HepG2 (cell line): ENCODE data around the gene SCN8A. TPM values are rescaled to one million over a fixed set of nuclear protein-coding genes. Genes with fewer than 3 reads are reported as not detected.

Source experiments
- ATAC-seq: fragments of 200-7000 bp; cut with Tn5 transposase; 3 replicates; pipeline ENCODE4 v1.9.1; 2020; ENCODE audit warnings: mild to moderate bottlenecking, moderate library complexity
- BruUV-seq: library from RNA; stranded (reverse); fragments of 400-500 nt; replicated peaks from 2 replicates; lab custom pipeline; 2021; lab: Mats Ljungman, UMichigan
- CTCF ChIA-PET: fragments of 300-600 bp; formaldehyde crosslinking; extraction: SDS; loops from one replicate; lab custom pipeline; 2021; ENCODE audit warnings: low total read pairs, inconsistent platforms, low intra/inter-chr PET ratio; lab: Yijun Ruan, JAX
- POLR2A ChIA-PET: fragments of 350-600 bp; sonication (Branson Sonifier 250); formaldehyde crosslinking; loops from one replicate; lab custom pipeline; 2020; ENCODE audit warnings: antibody characterized with exemption, inconsistent platforms; lab: Yijun Ruan, JAX
- DNase-seq: peaks from one replicate; pipeline ENCODE4 v3.0.0-alpha.2; 2015; ENCODE audit warnings: low spot score
- FAIRE-seq: peaks from 3 replicates; lab custom pipeline; 2011; peaks lifted over from hg19 to GRCh38; lab: Jason Lieb, UNC
- H2AFZ ChIP-seq: one replicate; pipeline ENCODE4 v1.6.1; 2011; ENCODE audit warnings: low read length, inconsistent platforms
- H3K27ac ChIP-seq: fragments of 300-600 bp; 3 replicates; pipeline ENCODE4 v1.8.0; 2011; ENCODE audit warnings: mixed run types, mild to moderate bottlenecking, mixed read lengths, low read length, inconsistent platforms; ENCODE audit not compliant: insufficient read depth; ENCODE audit errors: extremely low read length
- H3K27me3 ChIP-seq, 2 experiments: fragments of 200-600 bp in 1 of 2; 2 replicates in 1 of 2; 3 replicates in 1 of 2; pipeline versions ENCODE4 v1.6.0 to v1.8.0; 2011; ENCODE audit warnings: low read length in 2 of 2, mild to moderate bottlenecking in 2 of 2, moderate library complexity in 2 of 2, inconsistent platforms in 1 of 2; ENCODE audit not compliant: insufficient read depth in 2 of 2, control insufficient read depth in 1 of 2
- H3K36me3 ChIP-seq, 2 experiments: fragments of 200-600 bp in 1 of 2; replicated peaks in 1 of 2; 2 replicates in 1 of 2; 3 replicates in 1 of 2; pipeline versions ENCODE4 v1.5.1 to v1.8.0; 2011; ENCODE audit warnings: low read length in 2 of 2, inconsistent platforms in 1 of 2; ENCODE audit not compliant: insufficient read depth in 2 of 2, control insufficient read depth in 1 of 2
- H3K4me1 ChIP-seq: 2 replicates; pipeline ENCODE4 v1.5.1; 2012; ENCODE audit warnings: low read length, inconsistent platforms; ENCODE audit not compliant: insufficient read depth
- H3K4me2 ChIP-seq: 2 replicates; pipeline ENCODE4 v1.6.0; 2011; ENCODE audit warnings: low read depth, low read length, inconsistent platforms
- H3K4me3 ChIP-seq, 3 experiments: fragments of 200-600 bp in 1 of 3; sonication (generic), shearing (Covaris generic) in 1 of 3; replicated peaks in 1 of 3; 2 replicates each; pipeline ENCODE4 v1.5.1; 2011 to 2016; ENCODE audit warnings: low read length in 3 of 3, inconsistent platforms in 2 of 3, low read depth in 2 of 3, mild to moderate bottlenecking in 2 of 3, control low read depth in 1 of 3, mixed read lengths in 1 of 3; ENCODE audit not compliant: insufficient read depth in 1 of 3
- H3K79me2 ChIP-seq: one replicate; pipeline ENCODE4 v1.6.1; 2011; ENCODE audit warnings: low read length, inconsistent platforms; ENCODE audit not compliant: insufficient read depth
- H3K9ac ChIP-seq: 2 replicates; pipeline ENCODE4 v1.6.0; 2011; ENCODE audit warnings: mild to moderate bottlenecking, low read depth, low read length, inconsistent platforms; ENCODE audit not compliant: insufficient read depth
- H3K9me3 ChIP-seq: 2 replicates; pipeline ENCODE4 v1.5.1; 2012; ENCODE audit warnings: mild to moderate bottlenecking, low read length
- H4K20me1 ChIP-seq: 2 replicates; pipeline ENCODE4 v1.6.0; 2011; ENCODE audit warnings: inconsistent platforms, mild to moderate bottlenecking, low read length, moderate library complexity; ENCODE audit not compliant: insufficient read depth
- ATF5 ChIP-seq: sonication (generic); formaldehyde crosslinking; IDR thresholded peaks from 2 replicates; pipeline ENCODE4 v1.4.0; 2020; ENCODE audit warnings: mild to moderate bottlenecking, low read depth, missing genetic modification reagents
- CREB1 ChIP-seq, 2 experiments: fragments of 450-650 bp in 1 of 2; IDR thresholded peaks; 2 replicates each; pipeline ENCODE4 v1.6.1; 2016 to 2017; ENCODE audit warnings: control low read depth in 1 of 2, mild to moderate bottlenecking in 1 of 2, missing compliant biosample characterization in 1 of 2, missing genetic modification characterization in 1 of 2
- GATAD1 ChIP-seq: IDR thresholded peaks from 2 replicates; pipeline ENCODE4 v1.6.1; 2016; ENCODE audit warnings: missing genetic modification reagents, missing compliant biosample characterization
- PCBP1 ChIP-seq: fragments of 200-400 bp; formaldehyde crosslinking; IDR thresholded peaks from 2 replicates; pipeline ENCODE4 v1.6.1; 2017; ENCODE audit warnings: mild to moderate bottlenecking, low read depth, low read length, borderline replicate concordance
- PREB ChIP-seq: sonication (generic); formaldehyde crosslinking; IDR thresholded peaks from 2 replicates; pipeline ENCODE4 v1.4.0; 2020; ENCODE audit warnings: missing genetic modification reagents
- SKIL ChIP-seq: sonication (generic); formaldehyde crosslinking; IDR thresholded peaks from 2 replicates; pipeline ENCODE4 v1.8.0; 2022; ENCODE audit warnings: missing genetic modification reagents, mild to moderate bottlenecking, moderate library complexity, borderline replicate concordance
- TRIM24 ChIP-seq: sonication (generic); formaldehyde crosslinking; IDR thresholded peaks from 2 replicates; pipeline ENCODE4 v1.8.0; 2022; ENCODE audit warnings: mild to moderate bottlenecking, missing genetic modification reagents
- ZNF354B ChIP-seq: sonication (generic); formaldehyde crosslinking; IDR thresholded peaks from 2 replicates; pipeline ENCODE4 v1.8.0; 2022; ENCODE audit warnings: mild to moderate bottlenecking, missing genetic modification reagents
- ZNF841 ChIP-seq: sonication (generic); formaldehyde crosslinking; IDR thresholded peaks from 2 replicates; pipeline ENCODE4 v1.8.1; 2023; ENCODE audit warnings: missing genetic modification reagents, borderline replicate concordance
- WGBS: methylation state at CpG from one replicate; pipeline ENCODE4 v1.1.6; 2017; ENCODE audit warnings: low lambda C conversion rate; 5-methylcytosine and 5-hydroxymethylcytosine counted together
- in situ Hi-C: cut with HindIII; loops from 2 replicates; pipeline ENCODE4 v1.10.0; 2017; ENCODE audit warnings: low pct_unique_long_range_greater_than_20kb; ENCODE audit not compliant: extremely low pct_ligation_motif_present
- intact Hi-C: fragments of 100-400 bp; cut with micrococcal nuclease; formaldehyde crosslinking; loops from one replicate; pipeline ENCODE4 v1.10.0; 2022; ENCODE audit not compliant: unreplicated experiment
- polyA plus RNA-seq, 8 experiments: library from polyadenylated mRNA; depleted of rRNA in 3 of 8; stranded (reverse) in 7 of 8; unstranded in 1 of 8; fragments of >200 nt; fragmentation: Illumina TruSeq in 4 of 8; extraction: Trizol in 4 of 8; gene quantifications; 2 replicates each; pipeline versions ENCODE4 v1.2.1 to v1.2.3, GENCODE V29; 2011 to 2016; ENCODE audit warnings: low read depth in 4 of 8, missing spikeins in 1 of 8, mixed read lengths in 1 of 8; ENCODE audit not compliant: insufficient read depth in 1 of 8
- total RNA-seq, 5 experiments: library from RNA; depleted of rRNA; stranded (reverse); fragments of >200 nt; fragmentation: Illumina TruSeq; extraction: Trizol; gene quantifications; 2 replicates each; pipeline ENCODE4 v1.2.3, GENCODE V29; 2016; ENCODE audit warnings: low read depth in 1 of 5

Gene SCN8A
- total and polyA plus RNA-seq, 2 of the 13 experiments (the other 11 are each of a cell fraction or from before 2014, with no cell fraction given), result 0.57 to 1.4 TPM

GRCh38 chr12:51686727-51687126, 95.7 kb downstream of the SCN8A start:
- in situ Hi-C loops, result no loop called here
- no peak overlapping the region for H3K9ac ChIP-seq
- no peak overlapping the region for H3K4me2 ChIP-seq

More at GRCh38 chr12:51686727-51687126, 95.7 kb downstream of the SCN8A start:
- ATAC-seq (no peak), DNase-seq (no peak)
- CTCF ChIA-PET, result no interaction called here
- no peaks in the 10 kb centered on the region for H4K20me1 ChIP-seq
- intact Hi-C loops, result no loop called here
- H3K4me3 ChIP-seq, result no peak overlapping the region
- H3K36me3 ChIP-seq, result no peaks in the 10 kb centered on the region
- TF ChIP-seq PCBP1 (no peak), TRIM24 (CRISPR knock-in tag) (no peak), ZNF354B (no peak), SKIL (CRISPR knock-in tag) (no peak), ZNF841 (CRISPR knock-in tag) (no peak), CREB1 (IDR thresholded peaks at IDR 0.05) (no peak), CREB1 (CRISPR knock-in tag; IDR thresholded peaks at IDR 0.05) (no peak), GATAD1 (CRISPR knock-in tag) (no peak), PREB (CRISPR knock-in tag) (no peak), ATF5 (no peak)
- TF ChIP-seq, all 625 proteins: peak for 0
- WGBS, result 21% methylated on average over 1 of the region's 1 CpG
- BruUV-seq, result no TSS peak
- H3K9me3 ChIP-seq, result no peaks in the 10 kb centered on the region
- no peak for FAIRE-seq
- H3K27me3 ChIP-seq, result no peaks in the 10 kb centered on the region
- H3K4me1 ChIP-seq, result peaks cover 17% of the 10 kb centered on the region
- POLR2A ChIA-PET, result no interaction called here
- H3K27ac ChIP-seq, result no peak overlapping the region
- no peaks in the 10 kb centered on the region for H3K79me2 ChIP-seq
- no peak overlapping the region for H2AFZ ChIP-seq
